Activated CD8-positive, alpha-beta memory T cell treated with anti-CD3 and anti-CD28 coated beads for 24 hours (primary cell): ENCODE results near the gene MVP.
"Not testable (repeated sequence)": the region's sequence is repeated elsewhere in the genome, so short reads cannot be mapped to it uniquely, and the experiment has no call there.

ENCODE experiments used
- DNase-seq: peaks from one replicate; pipeline ENCODE4 v3.0.0-alpha.2; 2020

Gene MVP

DNA sequence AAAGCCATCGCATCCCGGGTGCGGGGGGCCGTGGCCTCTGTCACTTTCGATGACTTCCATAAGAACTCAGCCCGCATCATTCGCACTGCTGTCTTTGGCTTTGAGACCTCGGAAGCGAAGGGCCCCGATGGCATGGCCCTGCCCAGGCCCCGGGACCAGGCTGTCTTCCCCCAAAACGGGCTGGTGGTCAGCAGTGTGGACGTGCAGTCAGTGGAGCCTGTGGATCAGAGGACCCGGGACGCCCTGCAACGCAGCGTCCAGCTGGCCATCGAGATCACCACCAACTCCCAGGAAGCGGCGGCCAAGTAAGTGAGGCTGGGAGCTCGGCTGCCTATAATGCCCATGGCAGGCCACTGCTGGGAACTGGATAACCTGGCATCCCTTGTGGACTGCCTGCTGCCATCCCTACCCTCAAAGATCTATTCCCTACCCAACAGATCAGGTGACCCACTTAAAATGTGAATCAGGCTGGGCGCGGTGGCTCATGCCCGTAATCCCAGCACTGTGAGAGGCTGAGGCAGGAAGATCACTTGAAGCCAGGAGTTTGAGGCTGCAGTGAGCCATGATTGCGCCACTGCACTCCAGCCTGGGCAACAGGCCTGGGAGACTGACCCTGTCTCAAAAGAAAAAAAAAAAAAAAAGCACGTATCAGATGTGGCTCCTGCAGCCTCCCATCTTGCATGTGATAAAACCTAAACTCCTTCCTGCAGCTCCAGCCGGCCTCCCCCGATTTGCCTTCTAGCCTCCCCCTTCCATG is 24.5 kb downstream of the MVP start:
- DNase-seq = no peak

GRCh38 chr16:29845656-29846055 is 25.4 kb downstream of the MVP start:
- DNase-seq = no peak

DNA sequence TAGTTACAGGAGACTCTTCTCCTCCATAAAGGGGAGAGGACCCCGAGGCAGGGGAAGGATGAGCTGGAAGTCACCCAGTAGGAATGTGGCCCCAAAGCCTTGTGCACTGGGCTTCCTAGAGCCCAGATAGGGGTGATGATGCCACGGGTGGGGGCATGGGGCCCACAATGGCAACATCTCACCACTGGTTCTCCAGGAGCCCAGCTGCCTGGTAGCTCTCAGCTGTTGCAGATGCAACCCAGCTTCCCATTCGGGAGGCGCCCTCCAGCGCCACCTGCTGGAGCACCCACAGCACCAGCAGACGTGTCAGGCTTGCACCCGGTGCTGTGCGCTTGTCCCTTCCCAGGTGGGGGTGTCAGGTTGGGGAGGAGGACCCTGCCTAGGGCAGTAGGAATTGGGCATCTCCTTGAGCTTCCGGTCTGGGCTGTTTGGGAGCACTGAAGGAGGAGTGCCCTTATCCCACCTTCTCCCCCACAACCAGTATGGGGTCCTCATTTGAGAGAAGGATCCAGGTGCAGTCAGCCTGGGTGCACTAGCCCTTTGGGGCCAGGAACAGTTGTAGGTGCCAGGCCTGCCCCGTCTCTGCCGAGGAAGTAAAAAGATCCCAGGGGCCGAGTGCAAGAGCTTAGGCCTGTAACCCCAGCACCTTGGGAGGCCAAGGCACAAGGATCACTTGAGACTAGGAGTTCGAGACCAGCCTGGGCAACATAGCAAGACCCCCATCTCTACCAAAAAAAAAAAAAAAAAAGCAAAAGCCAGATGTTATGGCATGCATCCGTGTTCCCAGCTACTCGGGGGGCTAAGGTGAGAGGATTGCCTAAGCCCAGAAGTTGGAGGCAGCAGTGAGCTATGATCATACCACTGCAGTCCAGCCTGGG is 28.4 kb downstream of the MVP start:
- peak; percentile 92 for DNase-seq

GRCh38 chr16:29849505-29849904 is 29.2 kb downstream of the MVP start:
- DNase-seq = no peak

DNA sequence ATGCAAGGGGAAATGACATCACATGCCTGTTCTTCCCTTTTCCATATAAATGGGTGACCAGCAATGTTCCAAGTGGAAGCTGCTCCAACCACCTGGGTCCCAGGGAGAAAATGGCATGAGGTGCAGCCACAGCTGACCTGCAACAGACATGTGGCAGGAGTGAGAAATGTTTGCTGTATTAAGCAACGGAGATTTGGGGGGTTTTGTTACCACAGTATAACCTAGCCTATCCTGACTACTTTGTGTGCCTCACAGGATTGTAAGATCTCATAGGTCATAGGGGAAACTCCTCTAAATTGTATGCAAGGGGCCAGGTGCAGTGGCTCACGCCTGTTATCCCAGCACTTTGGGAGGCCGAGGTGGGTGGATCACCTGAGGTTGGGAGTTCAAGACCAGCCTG is 30.7 kb downstream of the MVP start:
- no peak for DNase-seq

DNA sequence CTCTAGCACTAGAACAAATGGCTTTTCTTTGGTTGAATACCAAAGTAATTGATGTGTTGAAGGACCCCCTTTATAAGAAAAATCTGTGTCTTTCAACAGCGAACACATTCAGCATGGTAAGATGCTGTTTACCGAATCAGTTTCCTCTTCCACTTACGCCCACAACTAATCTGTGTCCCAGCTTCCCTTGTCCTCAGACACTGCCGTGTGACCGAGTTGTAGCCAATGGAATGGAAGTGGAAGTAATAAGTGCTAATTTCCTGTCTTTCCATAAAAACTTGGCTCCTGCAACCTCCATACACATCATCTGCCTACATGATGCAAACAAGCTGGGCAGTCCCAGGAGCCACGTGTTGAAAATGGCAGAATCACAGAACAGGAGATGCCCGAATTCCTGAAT is 32.4 kb downstream of the MVP start:
- no peak for DNase-seq

DNA sequence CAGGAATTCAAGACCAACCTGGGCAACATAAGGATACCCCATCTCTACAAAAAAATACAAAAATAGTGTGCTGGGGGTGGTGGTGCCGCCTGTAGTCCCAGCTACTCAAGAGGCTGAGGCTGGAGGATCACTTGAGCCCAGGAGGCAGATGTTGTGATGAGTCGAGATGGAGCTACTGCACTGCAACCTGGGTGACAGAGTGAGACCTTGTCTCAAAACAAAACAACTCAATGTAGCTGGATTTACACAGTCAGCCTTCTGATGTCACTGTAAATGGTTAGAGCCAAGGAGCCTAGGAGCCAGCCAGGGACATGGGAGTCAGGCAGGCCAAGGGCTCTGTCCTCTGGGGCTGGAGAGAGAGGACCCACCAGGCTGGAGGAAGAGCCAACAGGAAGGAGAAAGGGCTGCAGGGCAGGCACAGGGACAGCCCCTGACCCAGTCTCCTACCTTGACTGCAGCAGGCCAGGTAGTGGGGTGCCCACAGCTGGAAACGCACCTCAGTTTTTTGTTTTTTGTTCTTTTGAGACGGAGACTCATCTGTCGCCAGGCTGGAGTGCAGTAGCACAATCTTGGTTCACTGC is 34.3 kb downstream of the MVP start:
- no peak for DNase-seq

DNA sequence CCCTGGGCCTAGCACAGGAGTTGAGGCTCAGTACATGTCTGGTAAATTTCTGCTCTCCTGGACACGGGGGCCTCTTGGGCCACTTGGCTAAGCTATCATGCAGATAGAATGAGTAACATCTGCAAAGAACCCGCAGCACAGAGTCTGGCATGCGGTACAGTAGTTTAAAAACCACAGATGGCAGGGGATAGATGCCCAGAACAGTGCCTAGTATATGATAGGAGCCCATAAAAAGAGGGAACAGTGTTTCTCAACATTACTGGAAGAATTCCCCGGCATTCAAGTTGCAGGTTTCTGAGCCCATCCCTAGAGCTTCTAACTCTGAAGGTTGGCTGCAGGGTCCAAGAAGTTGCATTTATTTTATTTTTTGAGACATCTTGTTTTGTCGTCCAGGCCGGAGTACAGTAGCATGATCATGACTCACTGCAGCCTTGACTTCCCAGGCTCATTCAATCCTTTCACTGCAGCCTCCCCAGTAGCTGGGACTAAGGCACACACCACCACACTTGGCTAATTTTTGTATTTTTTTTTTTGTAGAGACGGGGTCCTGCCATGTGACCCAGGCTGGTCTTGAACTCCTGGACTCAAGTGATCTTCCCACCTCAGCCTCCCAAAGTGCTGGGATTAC is 37.0 kb downstream of the MVP start:
- no peak for DNase-seq

GRCh38 chr16:29858149-29858849 is 38.0 kb downstream of the MVP start:
- DNase-seq = no peak

DNA sequence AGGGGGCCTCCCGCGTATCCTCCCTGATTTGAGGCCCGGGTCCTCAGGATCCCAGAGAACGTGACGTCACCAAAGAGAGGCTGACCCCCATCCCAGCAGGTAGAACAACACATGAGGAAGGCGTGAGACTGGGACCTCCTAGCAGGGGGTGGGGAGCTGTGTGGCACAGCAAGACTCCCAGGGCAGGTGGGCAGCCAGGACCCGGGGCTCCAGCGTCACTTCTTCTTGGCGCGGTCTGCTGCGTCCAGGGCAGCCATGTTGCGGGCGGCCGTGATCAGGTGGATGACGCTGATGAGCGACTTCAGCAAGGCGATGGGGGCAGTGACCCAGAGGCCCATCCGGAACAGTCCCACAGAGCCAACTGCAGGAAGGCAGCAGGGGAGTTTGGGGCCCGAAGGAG is 38.7 kb downstream of the MVP start:
- no peak for DNase-seq

DNA sequence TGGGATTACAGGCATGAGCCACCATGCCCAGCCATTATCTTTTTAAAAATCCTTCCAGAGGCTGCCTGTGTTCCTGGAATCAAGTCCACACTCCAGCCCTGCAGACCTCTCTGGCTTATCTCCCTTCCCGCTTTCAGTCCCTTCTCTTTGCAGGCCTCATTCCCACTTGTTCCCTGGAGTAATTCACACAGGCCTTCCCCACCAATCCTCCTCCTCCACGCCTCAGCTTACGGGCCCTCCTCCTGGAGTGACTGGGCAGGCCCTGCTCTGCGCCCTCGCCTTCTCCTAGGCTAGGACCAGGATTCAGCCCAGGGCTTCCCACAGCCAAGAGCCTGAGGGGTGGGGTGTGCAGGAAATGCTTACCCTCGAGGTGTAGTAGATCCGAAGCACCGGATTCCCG is 40.0 kb downstream of the MVP start:
- DNase-seq = no peak

- DNase-seq = no peak
These were observed 42.2 kb downstream of the MVP start for GRCh38 chr16:29862383-29862883.

GRCh38 chr16:29862884-29863668 is 42.8 kb downstream of the MVP start, which contains the start of gene CDIPT:
Gene CDIPT, minus strand, starts transcription at chr16:29863226. Its CDS starts 369 bp downstream, at chr16:29862857.
- DNase-seq = peak; percentile 95

- no peak for DNase-seq
These were observed 43.4 kb downstream of the MVP start for GRCh38 chr16:29863669-29863984.

DNA sequence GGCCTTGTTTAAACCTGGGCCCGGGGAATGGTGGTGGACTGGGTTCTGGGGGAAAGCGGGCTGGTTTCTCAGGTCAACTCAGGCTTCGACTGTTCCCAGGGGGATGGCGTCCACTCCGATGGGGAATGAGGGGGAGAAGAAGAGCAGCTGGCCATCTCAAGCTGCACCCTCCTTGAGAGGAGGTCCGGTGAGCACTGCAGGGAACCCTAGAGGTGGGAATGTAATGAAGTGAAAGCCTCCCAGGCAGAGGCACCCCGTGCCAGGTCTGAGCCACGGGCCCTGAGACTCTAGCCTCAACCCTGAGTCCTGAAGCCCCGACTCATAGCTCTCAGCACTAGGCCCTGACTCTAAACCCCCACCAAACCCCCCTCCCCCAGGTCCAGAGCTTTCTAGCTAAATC is 43.9 kb downstream of the MVP start:
- no peak for DNase-seq

DNA sequence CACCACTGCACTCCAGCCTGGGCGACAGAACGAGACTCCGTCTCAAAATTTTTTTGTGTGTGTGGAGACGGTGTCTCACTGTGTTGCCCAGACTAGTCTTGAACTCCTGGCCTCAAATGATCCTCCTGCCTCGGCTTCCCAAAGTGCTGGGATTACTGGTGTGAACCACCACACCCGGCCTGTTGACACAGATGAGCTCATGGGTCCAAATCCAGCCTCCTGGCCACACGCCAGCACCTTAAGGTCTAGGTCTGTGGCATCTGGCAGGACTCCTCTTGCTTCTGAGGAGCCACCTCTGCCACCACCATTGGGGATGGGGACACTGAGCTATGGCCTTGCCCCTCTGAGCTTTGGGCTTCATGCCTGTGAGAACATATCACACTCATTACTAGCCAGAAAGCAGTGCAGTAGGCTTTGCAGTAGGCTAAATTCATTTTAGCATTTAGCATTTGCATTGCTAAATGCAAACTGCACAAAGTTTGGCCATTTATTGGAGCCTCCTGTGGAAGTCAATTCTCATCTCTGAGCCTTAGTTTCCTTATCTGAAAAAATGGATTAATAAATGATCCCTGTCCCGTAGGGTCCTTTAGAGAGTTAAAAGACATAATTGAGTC is 48.2 kb downstream of the MVP start:
- DNase-seq = no peak

DNA sequence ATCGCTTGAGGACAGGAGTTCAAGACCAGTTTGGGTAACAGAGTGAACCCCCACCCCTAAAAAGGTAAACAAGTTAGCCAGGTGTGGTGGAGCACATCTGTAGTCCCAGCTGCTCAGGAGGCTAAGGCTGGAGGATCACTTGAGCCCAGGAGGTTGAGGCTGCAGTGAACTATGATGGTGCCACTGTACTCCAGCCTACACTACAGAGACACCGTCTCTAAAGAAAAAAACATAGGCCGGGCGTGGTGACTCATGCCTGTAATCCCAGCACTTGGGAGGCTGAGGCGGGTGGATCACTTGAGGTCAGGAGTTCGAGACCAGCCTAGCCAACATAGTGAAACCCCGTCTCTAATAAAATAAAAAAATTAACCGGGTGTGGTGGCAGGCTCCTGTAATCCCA is 48.8 kb downstream of the MVP start:
- DNase-seq = not testable (repeated sequence)

- DNase-seq = no peak
These were observed 51.7 kb downstream of the MVP start for GRCh38 chr16:29871822-29872546.

GRCh38 chr16:29873319-29873718 is 53.1 kb downstream of the MVP start:
- DNase-seq = no peak

DNA sequence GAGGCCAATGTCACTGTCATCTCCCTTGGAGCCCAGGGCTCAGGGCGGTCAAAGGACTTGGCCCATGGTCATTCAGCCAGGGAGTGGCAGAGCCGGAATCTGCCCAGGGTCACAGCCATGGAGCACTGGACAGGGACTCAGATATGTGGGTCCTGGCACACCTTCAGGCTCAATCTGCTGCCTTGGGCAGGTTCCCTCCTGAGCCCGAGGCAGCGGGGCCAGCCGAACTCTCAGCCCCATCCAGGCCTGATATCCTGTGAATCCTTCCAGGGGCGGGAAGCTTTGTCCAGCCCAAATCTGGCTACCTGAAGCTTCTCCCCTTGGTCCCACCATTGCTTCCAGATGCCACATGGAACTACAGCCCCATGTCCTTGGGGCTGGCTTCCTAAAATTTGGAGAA is 54.9 kb downstream of the MVP start:
- no peak for DNase-seq

- DNase-seq = no peak
These were observed 55.9 kb downstream of the MVP start for GRCh38 chr16:29876217-29876593.
